GM21390 (cell line): ENCODE measurements around the gene IL1F10.
"Not testable (repeated sequence)": the region's sequence is repeated elsewhere in the genome, so short reads cannot be mapped to it uniquely, and the experiment has no call there.

Experiments used
- ATAC-seq: cut with Tn5 transposase; IDR thresholded peaks from one replicate; pipeline ENCODE4 v1.9.1; 2021; ENCODE audit not compliant: unreplicated experiment

IL1F10 gene

DNA sequence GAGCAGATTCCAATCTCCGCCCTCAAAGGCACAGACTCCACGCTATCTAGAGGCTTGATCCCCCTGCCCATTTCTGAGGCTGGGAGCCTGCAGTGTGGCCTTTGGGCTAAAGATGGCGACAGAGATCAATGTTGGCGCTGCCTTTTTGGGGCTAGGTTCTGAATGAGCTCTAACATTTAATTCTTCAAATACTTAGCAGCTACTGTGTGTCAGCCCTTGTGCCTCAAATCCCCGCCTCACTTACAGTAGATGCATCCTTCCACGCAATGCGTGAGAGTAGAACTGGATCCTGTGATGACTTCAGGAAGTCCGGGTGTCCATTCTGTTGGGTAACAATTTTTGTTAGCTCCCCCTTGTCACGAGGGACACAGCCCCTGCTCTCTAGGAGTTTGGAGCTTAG is 12.4 kb downstream of the IL1F10 start:
- no peak for ATAC-seq

DNA sequence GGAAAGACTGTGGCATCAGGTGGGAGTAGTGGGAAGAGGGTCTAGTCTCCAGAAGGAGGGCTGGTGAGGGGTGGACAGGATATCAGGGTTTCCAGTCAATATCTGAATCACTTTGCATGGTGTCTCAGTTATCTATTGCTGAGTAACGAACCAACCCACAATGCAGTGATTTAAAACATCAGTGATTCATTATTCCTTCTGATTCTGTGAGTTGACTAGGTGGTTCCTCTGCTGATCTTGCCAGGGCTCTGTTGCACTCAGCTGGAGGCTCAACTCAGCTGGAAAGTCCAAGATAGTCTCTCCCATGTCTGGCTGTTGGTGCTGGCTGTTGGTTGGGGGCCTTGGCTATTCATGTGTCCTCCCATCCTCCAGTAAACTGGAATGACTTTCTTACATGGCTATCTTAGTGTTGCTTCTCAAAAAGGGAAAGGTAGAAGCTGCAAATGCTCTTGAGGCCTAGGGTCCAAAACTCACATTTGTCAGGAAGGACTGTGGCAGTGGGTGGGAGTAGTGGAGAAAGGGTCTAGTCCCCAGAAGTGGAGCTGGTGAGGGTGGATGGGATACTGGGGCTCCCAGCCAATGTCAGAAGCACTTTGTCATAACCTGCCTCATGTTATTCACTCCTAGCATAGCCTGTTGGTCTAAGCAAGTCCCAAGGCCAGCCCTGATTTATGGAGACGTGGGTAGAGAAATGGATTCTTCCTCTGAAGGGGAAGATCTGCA is 13.9 kb downstream of the IL1F10 start:
- no peak for ATAC-seq

DNA sequence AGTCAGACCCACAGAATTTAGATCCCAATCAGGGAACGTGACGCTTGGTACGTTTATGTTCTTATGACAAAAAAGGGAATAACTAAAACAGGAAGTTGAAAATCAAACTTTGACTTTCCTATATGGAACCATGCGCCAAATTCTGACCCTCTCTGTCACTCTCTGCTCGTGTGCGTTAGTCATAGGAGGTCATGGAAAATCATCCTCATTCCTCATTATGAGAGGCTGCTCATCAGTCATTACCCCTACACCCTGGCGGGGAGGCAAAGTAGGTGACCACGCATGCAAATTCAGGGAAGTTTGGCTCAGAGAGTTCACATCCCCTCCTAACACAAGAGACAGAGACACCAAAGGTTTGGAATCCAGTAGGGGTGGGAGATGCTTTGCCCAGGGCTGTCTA is 15.5 kb downstream of the IL1F10 start:
- no peak for ATAC-seq

DNA sequence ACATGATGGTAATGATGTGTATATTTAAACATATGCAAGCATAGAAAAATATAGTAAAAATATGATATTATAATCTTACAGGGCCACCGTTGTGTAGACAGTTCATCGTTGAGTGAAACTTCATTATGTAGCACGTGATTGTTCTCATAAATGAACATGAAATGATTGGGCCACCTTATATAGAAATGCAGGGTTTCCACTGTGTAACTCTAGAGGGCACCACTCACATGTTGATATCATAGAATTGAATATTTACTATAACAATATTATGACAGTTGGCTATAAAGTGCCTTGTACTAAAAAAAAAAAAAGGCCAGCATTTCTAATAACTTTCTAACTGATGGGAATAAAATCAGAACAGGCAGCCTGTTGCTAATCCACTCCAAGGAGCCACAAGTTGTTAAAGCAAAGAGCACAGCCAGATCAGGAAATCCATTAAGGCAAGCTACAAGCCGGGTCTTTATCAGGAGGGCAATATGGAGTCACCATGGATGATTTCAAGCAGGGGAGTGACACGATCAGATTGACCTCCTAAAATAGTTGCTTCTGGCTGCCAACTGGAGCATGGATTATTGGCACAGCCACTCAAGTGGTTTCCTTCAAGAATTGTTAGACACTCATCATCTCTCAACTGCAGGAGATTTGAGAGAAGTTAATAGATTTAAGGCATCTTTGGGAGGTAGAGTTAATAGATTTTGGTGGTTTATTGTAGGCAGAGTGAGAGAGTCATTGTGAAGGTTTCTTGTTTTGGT is 16.7 kb downstream of the IL1F10 start:
- no peak for ATAC-seq

DNA sequence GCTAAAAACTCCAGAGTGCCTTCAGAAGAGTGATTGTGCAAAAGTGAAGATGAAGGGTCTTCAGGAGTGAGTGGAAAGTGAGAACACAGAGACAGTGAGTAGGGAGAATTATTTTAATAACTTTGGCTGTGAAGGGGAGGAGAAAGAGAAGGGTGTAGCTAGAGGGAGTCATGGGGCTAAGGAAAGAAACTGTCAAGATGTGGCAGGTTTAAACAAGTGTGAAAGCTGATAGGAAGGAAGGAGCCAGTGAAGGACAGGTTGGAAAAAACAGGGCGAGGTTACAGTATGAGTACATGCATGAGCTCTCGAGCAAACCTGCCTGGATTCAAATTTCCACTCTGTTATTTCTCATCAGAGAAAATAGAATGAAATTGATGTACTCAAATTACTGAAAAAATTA is 17.8 kb downstream of the IL1F10 start:
- no peak for ATAC-seq

DNA sequence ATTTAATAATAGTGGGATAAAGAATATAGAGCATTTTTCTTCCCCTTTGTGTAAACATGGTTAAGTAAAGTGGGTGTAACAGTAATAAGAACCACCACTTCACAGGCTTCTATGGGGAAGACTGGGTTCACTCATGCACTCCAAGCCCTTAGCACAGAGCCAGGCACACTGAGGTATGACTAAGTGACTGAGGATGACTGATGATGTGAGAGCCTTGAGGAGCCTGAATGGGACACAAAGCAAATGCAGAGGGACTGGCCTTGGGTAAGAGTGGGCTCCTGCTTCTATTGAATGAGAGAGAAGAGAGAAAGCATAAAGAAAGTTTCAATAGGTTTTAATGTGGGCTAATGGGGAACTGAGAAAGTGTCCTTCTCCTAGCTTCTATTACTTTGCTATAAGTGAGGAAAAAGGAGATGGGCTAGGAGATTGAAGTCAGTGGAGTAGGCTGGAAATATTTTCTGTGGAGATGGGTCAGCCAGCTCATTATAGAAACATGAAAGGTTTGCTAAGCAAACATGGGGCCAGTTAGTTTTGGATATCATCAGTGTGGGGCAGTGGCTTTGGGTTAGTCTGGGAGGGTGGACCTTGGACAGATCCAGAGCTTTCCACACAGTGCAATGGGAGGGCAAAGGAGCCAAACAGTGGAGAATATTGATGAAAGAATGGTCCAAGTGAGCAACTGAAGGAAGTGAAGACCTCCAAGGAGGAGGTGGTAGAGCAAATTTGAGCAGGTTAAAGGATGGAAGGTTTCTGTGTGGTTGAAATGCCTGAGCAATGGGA is 20.6 kb downstream of the IL1F10 start:
- ATAC-seq = no peak

DNA sequence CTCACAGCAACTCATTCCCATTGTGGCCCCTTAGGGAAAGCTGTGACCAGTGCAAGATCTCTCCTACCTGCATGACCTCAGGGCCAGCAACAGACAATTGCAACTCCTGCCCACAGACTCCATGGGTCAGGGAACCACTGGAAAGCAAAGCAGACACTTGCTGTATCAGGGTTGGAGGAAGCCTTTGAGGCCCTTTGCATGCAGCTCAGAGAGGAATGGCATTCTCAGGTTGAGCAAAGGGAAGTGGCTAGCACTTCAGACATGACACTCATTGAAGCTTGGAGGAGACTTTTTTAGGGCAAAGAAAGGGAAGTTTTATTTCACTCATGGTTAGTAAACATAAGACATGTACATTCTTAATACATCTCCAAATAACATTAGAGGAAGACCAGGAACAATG is 22.1 kb downstream of the IL1F10 start:
- ATAC-seq = no peak

DNA sequence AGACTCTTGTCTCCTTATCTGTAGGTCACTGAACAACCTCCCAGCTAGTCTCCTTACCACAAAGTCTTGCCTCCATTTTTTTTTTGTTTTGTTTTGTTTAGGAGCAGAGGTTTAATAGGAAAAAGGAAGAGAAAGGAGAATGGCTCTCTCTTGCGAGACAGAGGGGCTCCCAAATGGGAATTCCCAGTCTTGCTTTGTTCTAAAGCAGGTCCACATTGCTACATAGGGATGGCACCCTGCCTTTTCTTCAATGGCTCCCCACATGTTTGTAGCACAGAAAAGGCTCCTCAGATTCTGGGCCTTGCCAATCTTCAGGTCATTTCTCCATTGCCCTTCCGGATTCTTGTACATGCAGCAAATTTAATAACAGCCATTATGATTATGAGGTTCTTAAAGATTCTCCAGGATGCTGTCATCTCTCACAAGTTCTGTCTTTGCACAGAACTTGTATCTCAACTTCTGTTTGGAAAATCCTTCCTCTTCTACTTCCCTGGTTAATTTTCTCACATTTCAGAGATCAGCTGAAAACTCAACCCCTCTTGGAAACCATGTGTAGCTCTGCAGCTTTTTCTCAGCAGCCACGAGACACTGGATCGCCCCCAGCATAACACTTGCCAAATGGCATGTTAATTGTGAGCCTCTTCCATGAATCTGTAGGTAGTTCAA is 23.6 kb downstream of the IL1F10 start:
- ATAC-seq = no peak

DNA sequence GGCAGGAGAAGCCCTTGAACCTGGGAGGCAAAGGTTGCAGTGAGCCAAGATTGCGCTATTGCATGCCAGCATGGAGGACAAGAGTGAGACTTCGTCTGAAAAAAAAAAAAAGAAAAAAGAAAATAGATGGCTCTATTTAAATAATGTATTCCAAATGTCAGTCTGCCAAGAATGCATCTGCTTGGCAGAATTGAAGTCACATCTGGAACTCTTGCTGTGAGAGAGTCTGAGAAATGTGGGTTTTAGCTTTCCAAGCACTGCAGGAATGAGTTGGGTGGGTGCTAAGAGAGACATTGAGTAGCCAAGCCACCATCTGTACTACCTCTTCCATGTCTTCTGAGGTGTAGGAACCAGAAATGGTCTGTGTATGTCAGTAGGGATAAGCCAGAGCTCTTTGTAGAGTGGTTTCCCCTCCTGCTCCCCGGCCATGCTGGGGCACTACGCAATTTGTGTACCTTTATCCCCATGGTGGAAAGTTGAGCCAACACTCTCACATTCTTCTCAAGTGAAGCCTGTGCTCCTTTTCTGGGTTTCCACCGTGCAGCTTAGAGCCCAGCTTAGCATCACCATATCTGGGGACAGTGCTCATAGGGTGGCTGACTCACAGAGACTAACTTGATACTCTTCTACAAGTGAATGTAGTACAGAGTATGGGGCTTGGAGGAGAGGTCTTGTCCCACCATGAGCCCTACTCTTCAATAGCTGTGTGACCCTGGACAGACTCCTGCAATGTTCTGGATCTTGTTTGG is 25.3 kb downstream of the IL1F10 start:
- ATAC-seq = no peak

DNA sequence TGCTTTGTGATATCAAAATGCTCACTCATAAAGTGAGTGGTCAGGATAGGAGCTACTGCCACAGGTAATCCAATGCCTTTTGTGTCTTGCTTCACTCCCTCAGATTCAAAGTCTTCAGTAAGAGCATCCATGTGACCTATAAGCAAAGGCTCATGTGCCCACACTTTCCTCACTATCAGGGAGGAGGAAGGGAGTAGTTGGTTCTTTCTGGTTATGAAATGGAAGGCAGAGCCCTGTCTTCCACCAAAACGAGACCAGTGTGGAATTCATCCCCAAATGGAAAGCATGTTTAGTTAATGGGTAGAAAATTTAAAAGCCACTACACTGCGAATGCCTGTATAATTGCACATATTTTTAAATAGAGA is 25.8 kb downstream of the IL1F10 start:
- ATAC-seq = no peak

DNA sequence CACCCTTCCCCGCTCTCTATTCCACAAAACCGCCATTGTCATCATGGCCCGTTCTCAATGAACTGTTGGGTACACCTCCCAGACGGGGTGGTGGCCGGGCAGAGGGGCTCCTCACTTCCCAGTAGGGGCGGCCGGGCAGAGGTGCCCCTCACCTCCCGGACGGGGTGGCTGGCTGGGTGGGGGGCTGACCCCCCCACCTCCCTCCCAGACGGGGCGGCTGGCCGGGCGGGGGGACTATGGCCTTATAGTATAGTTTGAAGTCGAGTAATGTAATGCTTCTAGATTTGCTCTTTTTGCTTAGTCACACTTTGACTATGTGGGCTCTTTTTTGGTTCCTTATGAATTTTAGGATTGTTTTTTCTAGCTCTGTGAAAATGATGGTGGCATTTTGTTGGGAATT is 28.5 kb downstream of the IL1F10 start:
- not testable (repeated sequence) for ATAC-seq

DNA sequence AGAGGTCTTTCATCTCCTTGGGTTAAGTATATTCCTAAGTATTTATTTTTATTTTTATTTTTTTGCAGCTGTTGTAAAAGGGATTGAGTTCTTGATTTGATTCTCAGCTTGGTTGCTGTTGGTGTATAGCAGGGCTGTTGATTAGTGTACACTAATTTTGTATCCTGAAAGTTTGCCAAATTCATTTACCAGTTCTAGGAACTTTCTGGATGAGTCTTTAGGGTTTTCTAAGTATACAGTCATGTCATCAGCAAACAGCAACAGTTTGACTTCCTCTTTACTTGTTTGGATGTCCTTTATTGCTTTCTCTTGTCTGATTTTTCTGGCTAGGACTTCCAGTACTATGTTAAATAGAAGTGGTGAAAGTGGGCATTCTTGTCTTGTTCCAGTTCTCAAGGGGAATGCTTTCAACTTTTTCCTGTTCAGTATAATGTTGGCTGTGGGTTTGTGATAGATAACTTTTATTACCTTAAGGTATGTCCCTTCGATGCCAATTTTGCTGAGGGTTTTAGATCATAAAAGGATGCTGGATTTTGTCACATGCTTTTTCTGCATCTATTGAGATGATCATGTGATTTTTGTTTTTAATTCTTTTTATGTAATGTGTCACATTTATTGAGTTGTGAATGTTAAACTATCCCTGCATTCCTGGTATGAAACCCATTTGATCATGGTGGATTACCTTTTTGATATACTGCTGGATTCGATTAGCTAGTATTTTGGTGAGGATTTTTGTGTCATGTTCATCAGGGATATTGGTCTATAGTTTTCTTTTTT is 29.3 kb downstream of the IL1F10 start:
- not testable (repeated sequence) for ATAC-seq

DNA sequence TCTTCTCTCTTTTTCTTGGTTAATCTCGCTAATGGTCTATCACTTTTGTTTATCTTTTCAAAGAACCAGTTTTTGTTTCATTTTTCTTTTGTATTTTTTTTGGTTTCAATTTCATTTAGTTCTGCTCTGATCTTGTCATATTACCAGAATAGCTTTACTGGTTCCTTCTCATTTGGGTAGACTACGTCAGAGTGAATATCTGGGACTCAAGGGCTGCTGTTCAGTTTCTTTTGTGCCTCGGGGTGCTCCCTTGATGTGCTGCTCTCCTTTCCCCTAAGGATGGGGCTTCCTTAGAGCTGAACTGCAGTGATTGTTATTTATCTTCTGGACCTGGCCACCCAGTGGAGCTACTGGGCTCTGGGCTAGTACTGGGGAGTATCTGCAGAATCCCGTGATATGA is 30.3 kb downstream of the IL1F10 start:
- peak; percentile 63 for ATAC-seq

DNA sequence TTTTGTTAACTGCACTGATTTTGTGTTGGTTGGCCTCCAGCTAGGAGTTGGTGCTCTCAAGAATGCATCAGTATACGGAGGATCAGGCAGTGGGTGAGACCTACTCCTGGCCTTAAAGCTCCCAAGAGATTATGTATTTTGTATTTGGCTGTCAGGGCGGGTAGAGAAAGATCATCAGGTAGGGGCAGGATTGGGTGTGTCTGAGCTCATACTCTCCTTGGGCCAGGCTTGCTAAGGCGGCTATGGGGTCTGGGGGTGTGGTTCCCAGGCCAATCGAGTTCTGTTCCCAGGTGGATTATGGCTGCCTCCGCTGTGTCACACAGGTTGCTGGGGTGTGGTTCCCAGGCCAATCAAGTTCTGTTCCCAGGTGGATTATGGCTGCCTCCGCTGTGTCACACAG is 30.8 kb downstream of the IL1F10 start:
- ATAC-seq = no peak

DNA sequence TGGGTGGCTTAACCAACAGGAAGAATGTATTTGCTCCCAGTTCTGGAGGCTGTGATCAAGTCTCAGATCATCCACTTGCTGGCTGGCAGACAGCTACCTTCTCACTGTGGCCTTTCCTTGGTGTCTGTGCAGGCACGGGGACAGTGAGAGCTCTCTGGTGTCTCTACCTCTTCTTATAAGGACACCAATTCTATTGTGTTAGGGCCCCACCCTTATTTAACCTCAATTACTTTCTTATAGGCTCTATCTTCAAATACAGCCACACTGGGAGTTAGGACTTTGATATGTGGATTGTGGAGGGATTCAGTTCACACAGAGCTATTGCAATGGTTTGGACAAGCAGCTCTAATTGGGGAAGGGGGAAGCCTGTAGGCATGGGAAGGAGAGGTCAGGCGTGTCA is 34.4 kb downstream of the IL1F10 start:
- no peak for ATAC-seq

DNA sequence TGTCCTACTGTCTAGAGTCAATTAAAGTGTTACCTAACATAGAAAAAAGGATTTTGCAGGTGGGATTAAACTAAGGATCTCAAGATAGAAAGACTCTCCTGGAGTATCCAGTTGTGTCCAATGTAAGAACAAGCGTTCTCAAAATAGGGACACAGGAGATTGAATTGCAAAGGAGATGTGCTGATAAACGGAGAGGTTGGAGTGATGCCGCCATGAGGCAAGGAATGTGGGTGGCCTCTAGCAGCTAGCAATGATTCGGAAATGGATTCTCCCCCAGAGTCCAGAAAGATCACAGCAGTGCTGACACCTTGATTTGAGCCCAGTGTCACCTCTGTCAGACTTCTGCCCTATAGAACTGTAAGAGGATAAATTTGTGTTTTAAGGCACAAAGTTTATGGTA is 35.5 kb downstream of the IL1F10 start:
- no peak for ATAC-seq

DNA sequence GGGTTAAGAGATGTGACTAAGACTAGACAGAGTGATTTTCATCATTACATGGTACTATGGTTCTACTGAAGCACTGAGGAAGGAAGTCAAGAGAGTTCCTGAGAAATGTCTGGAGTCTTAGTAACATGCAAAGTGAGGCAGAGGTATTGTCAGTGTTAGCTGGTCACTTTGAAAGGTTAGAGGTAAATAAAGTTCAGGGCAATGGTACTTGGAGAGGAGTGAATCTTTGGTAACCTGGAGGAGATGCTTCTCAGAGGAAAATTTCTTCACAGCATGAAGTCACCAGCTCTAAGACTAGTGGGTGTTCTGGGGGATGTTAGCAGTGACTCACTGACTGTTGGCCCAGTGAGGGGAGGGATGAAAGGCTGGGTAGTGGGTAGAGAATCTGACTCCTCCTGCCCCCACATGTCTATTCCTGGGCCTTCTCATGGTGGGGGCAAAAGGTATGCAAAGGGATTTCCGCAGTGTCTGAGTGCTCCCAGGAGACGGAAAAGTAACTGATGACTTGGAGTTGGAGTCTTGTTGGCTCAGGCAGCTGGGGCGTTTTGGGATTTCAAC is 36.4 kb downstream of the IL1F10 start:
- ATAC-seq = no peak

DNA sequence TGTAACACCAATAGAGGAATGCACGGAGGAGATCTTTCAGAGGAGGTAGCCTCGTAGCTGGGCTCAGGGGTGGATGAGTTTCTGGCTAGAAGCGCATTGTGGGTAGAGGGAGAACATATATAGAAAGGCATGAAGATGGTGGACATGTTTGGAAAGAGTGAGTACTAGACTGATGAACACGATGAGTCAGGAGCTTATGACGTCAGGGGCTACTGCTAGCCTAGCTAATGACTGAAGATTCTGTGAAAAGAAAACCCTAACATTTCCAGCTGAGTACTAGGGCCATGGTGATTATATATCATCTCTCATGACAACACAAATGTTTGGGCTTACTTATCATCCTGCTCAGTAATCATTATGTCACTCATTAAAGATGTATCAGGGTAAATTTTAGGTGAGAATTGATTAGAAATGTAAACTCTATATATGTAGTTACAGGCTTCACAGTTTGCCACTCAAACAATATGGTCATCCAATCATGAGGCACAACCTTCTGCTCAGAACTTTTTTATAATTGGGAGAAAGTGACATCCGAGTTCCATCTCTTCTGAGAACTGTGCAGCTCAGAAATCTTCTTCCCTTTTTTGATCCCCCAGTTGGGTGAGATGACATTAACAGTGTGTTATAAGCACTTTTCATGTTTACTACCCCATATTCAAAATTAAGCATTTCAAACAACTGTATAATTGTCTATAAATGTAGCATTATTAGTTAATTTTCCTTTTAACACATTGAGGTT is 37.4 kb downstream of the IL1F10 start:
- ATAC-seq = no peak

DNA sequence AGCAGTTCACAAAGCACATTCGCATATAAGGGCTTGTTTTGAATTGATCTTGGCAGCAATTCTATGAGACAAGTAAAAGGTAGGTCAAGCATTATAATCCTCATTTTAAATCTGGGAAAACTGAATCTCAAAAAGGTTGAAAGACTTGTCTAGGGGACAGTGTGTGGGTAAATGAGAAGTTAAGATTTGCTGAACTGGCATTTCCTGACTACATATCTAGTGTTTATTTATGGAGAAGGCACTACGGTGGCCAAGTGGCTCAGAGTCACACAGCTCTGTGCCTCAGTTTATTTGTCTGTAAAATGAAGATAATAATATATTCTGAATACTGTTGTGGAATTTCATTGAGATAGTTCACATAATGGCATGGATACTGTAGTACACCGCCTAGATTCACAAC is 43.4 kb downstream of the IL1F10 start:
- no peak for ATAC-seq
